Measurements from ENCODE around the gene CDYL. TPM values are rescaled to one million over a fixed set of nuclear protein-coding genes. Genes with fewer than 3 reads are reported as not detected.

The CDYL gene
- total RNA-seq, 1 donor from 2014 or later: 74.1 TPM

GRCh38 chr6:4884646-4885340 is 108.6 kb downstream of the CDYL start:
- Mint-ChIP-seq H3K4me1 (ENCODE audit: unreplicated experiment) (peaks cover 11% of the 10 kb centered on the region), H3K4me3 (no peak overlapping the region), H3K9me3 (peaks cover 8% of the 10 kb centered on the region), H3K27ac (no peak overlapping the region), H3K27me3 (no peaks in the 10 kb centered on the region), H3K36me3 (peaks cover 6% of the 10 kb centered on the region)
- TF ChIP-seq CTCF (conservative IDR thresholded peaks at IDR 0.05): no peak
- DNase-seq (ENCODE audit: extremely low spot score, unreplicated experiment): no peak

GRCh38 chr6:4885341-4885933 is 109.2 kb downstream of the CDYL start:
- no peak for DNase-seq (ENCODE audit: extremely low spot score, unreplicated experiment)
- H3K4me3 Mint-ChIP-seq: no peak overlapping the region
- peaks cover 4% of the 10 kb centered on the region for H3K36me3 Mint-ChIP-seq
- H3K4me1 Mint-ChIP-seq (ENCODE audit: unreplicated experiment): peaks cover 15% of the 10 kb centered on the region
- no peak overlapping the region for H3K27ac Mint-ChIP-seq
- TF ChIP-seq CTCF (conservative IDR thresholded peaks at IDR 0.05): no peak
- peaks cover 8% of the 10 kb centered on the region for H3K9me3 Mint-ChIP-seq
- H3K27me3 Mint-ChIP-seq: no peaks in the 10 kb centered on the region

GRCh38 chr6:4888841-4889240 is 112.6 kb downstream of the CDYL start:
- Mint-ChIP-seq H3K4me3 (no peak overlapping the region), H3K27ac (no peak overlapping the region)
- DNase-seq (ENCODE audit: extremely low spot score, unreplicated experiment): no peak

GRCh38 chr6:4889701-4890100 is 113.5 kb downstream of the CDYL start:
- Mint-ChIP-seq H3K9me3 (peaks cover 8% of the 10 kb centered on the region), H3K27me3 (no peaks in the 10 kb centered on the region), H3K4me3 (no peak overlapping the region), H3K27ac (no peak overlapping the region), H3K4me1 (ENCODE audit: unreplicated experiment) (peaks cover 10% of the 10 kb centered on the region), H3K36me3 (peaks cover 31% of the 10 kb centered on the region)
- no peak for TF ChIP-seq CTCF (conservative IDR thresholded peaks at IDR 0.05)
- DNase-seq (ENCODE audit: extremely low spot score, unreplicated experiment): no peak

More at GRCh38 chr6:4888841-4889240, 112.6 kb downstream of the CDYL start:
- TF ChIP-seq CTCF (conservative IDR thresholded peaks at IDR 0.05): no peak
- peaks cover 8% of the 10 kb centered on the region for H3K9me3 Mint-ChIP-seq
- no peaks in the 10 kb centered on the region for H3K27me3 Mint-ChIP-seq
- H3K4me1 Mint-ChIP-seq (ENCODE audit: unreplicated experiment): peaks cover 15% of the 10 kb centered on the region
- H3K36me3 Mint-ChIP-seq: peaks cover 22% of the 10 kb centered on the region

- Mint-ChIP-seq H3K27ac (no peak overlapping the region), H3K27me3 (no peaks in the 10 kb centered on the region), H3K4me1 (ENCODE audit: unreplicated experiment) (peaks cover 10% of the 10 kb centered on the region), H3K9me3 (peaks cover 8% of the 10 kb centered on the region), H3K36me3 (peaks cover 33% of the 10 kb centered on the region), H3K4me3 (no peak overlapping the region)
- DNase-seq (ENCODE audit: extremely low spot score, unreplicated experiment): no peak
- TF ChIP-seq CTCF (conservative IDR thresholded peaks at IDR 0.05): no peak
Observed at GRCh38 chr6:4890191-4890590, 114.0 kb downstream of the CDYL start.

All from type B pancreatic cell (in vitro differentiated cells).